Measurements from ENCODE around the gene GLOD4.
"Not testable (repeated sequence)": the region's sequence is repeated elsewhere in the genome, so short reads cannot be mapped to it uniquely, and the experiment has no call there.

- TF ChIP-seq CTCF, POLR2AphosphoS5, POLR2A (IDR thresholded peaks at IDR 0.05): not testable (repeated sequence)
These were observed 8.8 kb upstream of the GLOD4 start for GRCh38 chr17:790874-791247.
